Kidney (tissue), 14 donors: ENCODE measurements around the gene ARHGEF17. TPM values are rescaled to one million over a fixed set of nuclear protein-coding genes. Genes with fewer than 3 reads are reported as not detected.

Experiments used
- DNase-seq, 5 donors: peaks; one replicate each; pipeline ENCODE4 v3.0.0-alpha.2; 2013 to 2020
- FAIRE-seq: peaks from 2 replicates; lab custom pipeline; 2012; peaks lifted over from hg19 to GRCh38; lab: Jason Lieb, UNC
- H3K27ac ChIP-seq, 2 donors: one replicate each; pipeline ENCODE4 v1.7.0; 2013; ENCODE audit warnings: low read depth in 2 of 2, low read length in 2 of 2, inconsistent platforms in 1 of 2
- H3K27me3 ChIP-seq: one replicate; pipeline ENCODE4 v1.7.1; 2013; ENCODE audit warnings: low read length, inconsistent platforms; ENCODE audit not compliant: control insufficient read depth, insufficient read depth
- H3K36me3 ChIP-seq, 3 donors: one replicate each; pipeline versions ENCODE4 v1.7.0 to v1.7.1; 2013; ENCODE audit warnings: low read length in 3 of 3, control low read depth in 1 of 3, inconsistent platforms in 1 of 3; ENCODE audit not compliant: insufficient read depth in 3 of 3, control insufficient read depth in 2 of 3
- H3K4me1 ChIP-seq, 3 donors: one replicate each; pipeline versions ENCODE4 v1.7.0 to v1.7.1; 2013; ENCODE audit warnings: low read length in 3 of 3, inconsistent platforms in 1 of 3, low read depth in 1 of 3; ENCODE audit not compliant: control insufficient read depth in 2 of 3, insufficient read depth in 2 of 3
- H3K4me3 ChIP-seq, 3 donors: one replicate each; pipeline versions ENCODE4 v1.7.0 to v1.8.1; 2013; ENCODE audit warnings: low read length in 3 of 3, control low read depth in 1 of 3, inconsistent platforms in 1 of 3
- H3K9ac ChIP-seq, 3 donors: one replicate each; pipeline versions ENCODE4 v1.7.0 to v1.7.1; 2013; ENCODE audit warnings: low read length in 3 of 3, control low read depth in 1 of 3, inconsistent platforms in 1 of 3
- H3K9me3 ChIP-seq, 3 donors: one replicate each; pipeline versions ENCODE4 v1.7.0 to v1.7.1; 2013; ENCODE audit warnings: low read length in 3 of 3, control low read depth in 1 of 3, inconsistent platforms in 1 of 3; ENCODE audit not compliant: control insufficient read depth in 2 of 3, insufficient read depth in 1 of 3
- CTCF ChIP-seq: IDR thresholded peaks from 3 replicates; pipeline ENCODE4 v1.5.1; 2012; ENCODE audit warnings: mild to moderate bottlenecking, moderate library complexity, borderline replicate concordance; ENCODE audit not compliant: insufficient read depth; ENCODE audit errors: extremely low read depth
- intact Hi-C: fragments of 100-400 bp; cut with DNase I; formaldehyde crosslinking; loops from one replicate; pipeline ENCODE4 v1.11.1; 2022
- polyA plus RNA-seq: library from polyadenylated mRNA; stranded (reverse); fragments of 350-450 nt; fragmentation: Illumina TruSeq; extraction: RNeasy Lipid Tissue Mini Kit (QIAGEN cat#74804); gene quantifications from one replicate; pipeline ENCODE4 v1.2.3, GENCODE V29; 2014; ENCODE audit warnings: low read depth, low replicate concordance; ENCODE audit not compliant: insufficient read depth
- total RNA-seq: library from RNA; stranded (reverse); fragmentation: NEBNext Ultra II Directional; extraction: Animal tissue kit (Norgen Biotek cat#: 25700); gene quantifications from one replicate; pipeline ENCODE4 v1.2.1, GENCODE V29; 2021
- donor health status: control.
- donor health status: control.
- donor health status: control.
- donor health status: control.
- donor health status: control.
- donor health status: DM: yes; HTN: yes; CAD: no.
- donor health status: Normal renal cell carcinoma (clear cell type).

Gene ARHGEF17
- total and polyA plus RNA-seq, 2 donors from 2014 or later = 36.6 to 68.2 TPM

- FAIRE-seq = no peak
- peak in 4 of 5 donors; percentile 90 to 92 (median 91) for DNase-seq
- Histone ChIP-seq H3K4me3 (no peak overlapping the region), H3K27ac (no peak overlapping the region), H3K4me1 (peaks cover 0 to 10% (median 4%) of the 10 kb centered on the region in 3 donors), H3K36me3 (no peaks in the 10 kb centered on the region), H3K27me3 (no peaks in the 10 kb centered on the region), H3K9ac (no peak overlapping the region), H3K9me3 (no peaks in the 10 kb centered on the region)
- intact Hi-C loops = no loop called here
- no peak for TF ChIP-seq CTCF
These were observed 79.7 kb downstream of the ARHGEF17 start for GRCh38 chr11:73387594-73388264.

- H3K27ac ChIP-seq = no peak overlapping the region
- no peaks in the 10 kb centered on the region for H3K27me3 ChIP-seq
- H3K4me3 ChIP-seq = no peak overlapping the region
- no peaks in the 10 kb centered on the region for H3K36me3 ChIP-seq
- H3K4me1 ChIP-seq = peaks cover 0 to 7% (median 0%) of the 10 kb centered on the region in 3 donors
- DNase-seq (peak in 4 of 5 donors; percentile 51 to 79 (median 62)), FAIRE-seq (no peak)
- no peak for TF ChIP-seq CTCF
- intact Hi-C loops = no loop called here
- H3K9ac ChIP-seq = no peak overlapping the region
- H3K9me3 ChIP-seq = no peaks in the 10 kb centered on the region
These were observed 80.4 kb downstream of the ARHGEF17 start for GRCh38 chr11:73388265-73389133.

- no peak overlapping the region for H3K4me3 ChIP-seq
- H3K27ac ChIP-seq = no peak overlapping the region
- no peaks in the 10 kb centered on the region for H3K27me3 ChIP-seq
- no peak for FAIRE-seq
- TF ChIP-seq CTCF = no peak
- H3K36me3 ChIP-seq = no peaks in the 10 kb centered on the region
- no peak overlapping the region for H3K9ac ChIP-seq
- no peak for DNase-seq
- no peaks in the 10 kb centered on the region for H3K9me3 ChIP-seq
- peaks cover 0 to 2% (median 0%) of the 10 kb centered on the region in 3 donors for H3K4me1 ChIP-seq
- intact Hi-C loops = no loop called here
These were observed 81.1 kb downstream of the ARHGEF17 start for GRCh38 chr11:73389134-73389525.
